Fibroblast of lung (primary cell): ENCODE data around the gene SLIT1. TPM values are rescaled to one million over a fixed set of nuclear protein-coding genes. Genes with fewer than 3 reads are reported as not detected.

ENCODE experiments used
- DNase-seq, 2 donors: peaks; one replicate each; pipeline versions ENCODE4 v3.0.0 to v3.0.0-alpha.2; 2010; ENCODE audit warnings: low read depth in 2 of 2
- H2AFZ ChIP-seq: 2 replicates; pipeline ENCODE4 v1.5.1; 2012; ENCODE audit warnings: low read length, control low read depth, inconsistent platforms
- H3K27ac ChIP-seq: 2 replicates; pipeline ENCODE4 v1.5.1; 2011; ENCODE audit warnings: low read length, control low read depth; ENCODE audit not compliant: insufficient read depth
- H3K27me3 ChIP-seq: 2 replicates; pipeline ENCODE4 v1.5.1; 2011; ENCODE audit warnings: mild to moderate bottlenecking, low read length; ENCODE audit not compliant: control insufficient read depth, insufficient read depth
- H3K36me3 ChIP-seq: 2 replicates; pipeline ENCODE4 v1.5.1; 2011; ENCODE audit warnings: low read length; ENCODE audit not compliant: control insufficient read depth, insufficient read depth
- H3K4me1 ChIP-seq: 2 replicates; pipeline ENCODE4 v1.5.1; 2011; ENCODE audit warnings: low read length; ENCODE audit not compliant: control insufficient read depth, insufficient read depth; ENCODE audit errors: extremely low read depth
- H3K4me2 ChIP-seq: 2 replicates; pipeline ENCODE4 v1.5.1; 2011; ENCODE audit warnings: low read length, control low read depth; ENCODE audit not compliant: insufficient read depth; ENCODE audit errors: extremely low read depth
- H3K4me3 ChIP-seq, 4 experiments: fragments of 200-600 bp in 1 of 4; sonication (generic) in 1 of 4; replicated peaks in 1 of 4; 2 replicates each; pipeline ENCODE4 v1.5.1; 2011 to 2016; ENCODE audit warnings: low read length in 4 of 4, low read depth in 3 of 4, mild to moderate bottlenecking in 3 of 4, control low read depth in 2 of 4, inconsistent platforms in 1 of 4, mixed read lengths in 1 of 4; ENCODE audit not compliant: insufficient read depth in 1 of 4; ENCODE audit errors: control extremely low read depth in 1 of 4
- H3K79me2 ChIP-seq: 2 replicates; pipeline ENCODE4 v1.5.1; 2012; ENCODE audit warnings: mild to moderate bottlenecking, low read length, inconsistent platforms; ENCODE audit not compliant: control insufficient read depth, insufficient read depth
- H3K9ac ChIP-seq: 2 replicates; pipeline ENCODE4 v1.5.1; 2011; ENCODE audit warnings: mild to moderate bottlenecking, low read length, control low read depth; ENCODE audit not compliant: insufficient read depth
- H3K9me3 ChIP-seq: 2 replicates; pipeline ENCODE4 v1.5.1; 2012; ENCODE audit warnings: low read depth, low read length; ENCODE audit not compliant: control insufficient read depth, insufficient read depth
- H4K20me1 ChIP-seq: 2 replicates; pipeline ENCODE4 v1.5.1; 2011; ENCODE audit warnings: low read length; ENCODE audit not compliant: control insufficient read depth, insufficient read depth; ENCODE audit errors: extremely low read depth
- EZH2 ChIP-seq: IDR thresholded peaks from 2 replicates; pipeline ENCODE4 v1.5.1; 2012; ENCODE audit warnings: low read length, control low read depth, mild to moderate bottlenecking; ENCODE audit errors: missing control alignments
- polyA plus RNA-seq, 2 donors: library from polyadenylated mRNA; depleted of rRNA in 1 of 2; stranded (reverse) in 1 of 2; unstranded in 1 of 2; fragments of >200 nt; gene quantifications; 2 replicates each; pipeline ENCODE4 v1.2.1, GENCODE V29; 2011 to 2012; ENCODE audit warnings: missing spikeins in 1 of 2
- total RNA-seq: library from RNA; depleted of rRNA; stranded (reverse); fragments of >200 nt; gene quantifications from 2 replicates; pipeline ENCODE4 v1.2.1, GENCODE V29; 2014
- TF ChIP-seq, protein P1 (sequence below), 2 donors: IDR thresholded peaks in 1 of 2; conservative IDR thresholded peaks in 1 of 2; 1 replicate in 1 of 2; 2 replicates in 1 of 2; pipeline ENCODE4 v1.5.1; 2011 to 2012; ENCODE audit warnings: low read length in 2 of 2, control low read depth in 1 of 2, inconsistent platforms in 1 of 2, low read depth in 1 of 2, mild to moderate bottlenecking in 1 of 2

SLIT1 gene
- total and polyA plus RNA-seq, 2 donors (not counting 1 experiment from before 2014, with no cell fraction given), result 0.02 to 0.17 TPM

DNA sequence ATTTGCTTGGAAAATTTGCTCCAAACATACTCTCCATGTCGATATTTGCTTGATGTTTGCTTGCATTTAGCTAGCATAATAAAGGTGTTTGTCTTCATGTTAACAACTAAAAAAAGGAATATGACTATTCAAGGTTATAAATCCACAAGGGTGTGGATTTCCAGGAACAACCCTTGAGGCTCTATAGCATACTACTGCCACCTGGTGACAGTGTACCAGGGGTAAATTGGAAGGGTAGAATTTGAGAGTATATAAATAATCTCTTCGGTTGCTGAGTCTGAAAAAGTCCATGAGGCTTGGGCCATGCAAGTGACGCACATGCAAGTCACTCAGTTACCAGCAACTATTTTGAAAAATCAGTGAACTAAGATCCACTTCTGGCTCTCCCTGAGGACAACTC lies 68.4 kb downstream of the SLIT1 start:
- Histone ChIP-seq H3K9ac (no peak overlapping the region), H3K27ac (no peak overlapping the region), H3K27me3 (peaks cover 7% of the 10 kb centered on the region), H2AFZ (no peak overlapping the region), H3K9me3 (no peaks in the 10 kb centered on the region), H3K4me3 (no peak overlapping the region), H3K36me3 (no peaks in the 10 kb centered on the region), H4K20me1 (no peaks in the 10 kb centered on the region), H3K79me2 (no peaks in the 10 kb centered on the region), H3K4me2 (no peak overlapping the region), H3K4me1 (no peaks in the 10 kb centered on the region)
- TF ChIP-seq EZH2, result no peak
- TF ChIP-seq, protein P1, sequence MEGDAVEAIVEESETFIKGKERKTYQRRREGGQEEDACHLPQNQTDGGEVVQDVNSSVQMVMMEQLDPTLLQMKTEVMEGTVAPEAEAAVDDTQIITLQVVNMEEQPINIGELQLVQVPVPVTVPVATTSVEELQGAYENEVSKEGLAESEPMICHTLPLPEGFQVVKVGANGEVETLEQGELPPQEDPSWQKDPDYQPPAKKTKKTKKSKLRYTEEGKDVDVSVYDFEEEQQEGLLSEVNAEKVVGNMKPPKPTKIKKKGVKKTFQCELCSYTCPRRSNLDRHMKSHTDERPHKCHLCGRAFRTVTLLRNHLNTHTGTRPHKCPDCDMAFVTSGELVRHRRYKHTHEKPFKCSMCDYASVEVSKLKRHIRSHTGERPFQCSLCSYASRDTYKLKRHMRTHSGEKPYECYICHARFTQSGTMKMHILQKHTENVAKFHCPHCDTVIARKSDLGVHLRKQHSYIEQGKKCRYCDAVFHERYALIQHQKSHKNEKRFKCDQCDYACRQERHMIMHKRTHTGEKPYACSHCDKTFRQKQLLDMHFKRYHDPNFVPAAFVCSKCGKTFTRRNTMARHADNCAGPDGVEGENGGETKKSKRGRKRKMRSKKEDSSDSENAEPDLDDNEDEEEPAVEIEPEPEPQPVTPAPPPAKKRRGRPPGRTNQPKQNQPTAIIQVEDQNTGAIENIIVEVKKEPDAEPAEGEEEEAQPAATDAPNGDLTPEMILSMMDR (conservative IDR thresholded peaks at IDR 0.05 in 1 of 2, IDR thresholded peaks at IDR 0.05 in 1 of 2; ENCODE audit: low read depth in 1 of 2, low read length in 2 of 2), result peak; percentile 5 to 14
- DNase-seq, result peak in 1 of 2 donors; percentile 5

DNA sequence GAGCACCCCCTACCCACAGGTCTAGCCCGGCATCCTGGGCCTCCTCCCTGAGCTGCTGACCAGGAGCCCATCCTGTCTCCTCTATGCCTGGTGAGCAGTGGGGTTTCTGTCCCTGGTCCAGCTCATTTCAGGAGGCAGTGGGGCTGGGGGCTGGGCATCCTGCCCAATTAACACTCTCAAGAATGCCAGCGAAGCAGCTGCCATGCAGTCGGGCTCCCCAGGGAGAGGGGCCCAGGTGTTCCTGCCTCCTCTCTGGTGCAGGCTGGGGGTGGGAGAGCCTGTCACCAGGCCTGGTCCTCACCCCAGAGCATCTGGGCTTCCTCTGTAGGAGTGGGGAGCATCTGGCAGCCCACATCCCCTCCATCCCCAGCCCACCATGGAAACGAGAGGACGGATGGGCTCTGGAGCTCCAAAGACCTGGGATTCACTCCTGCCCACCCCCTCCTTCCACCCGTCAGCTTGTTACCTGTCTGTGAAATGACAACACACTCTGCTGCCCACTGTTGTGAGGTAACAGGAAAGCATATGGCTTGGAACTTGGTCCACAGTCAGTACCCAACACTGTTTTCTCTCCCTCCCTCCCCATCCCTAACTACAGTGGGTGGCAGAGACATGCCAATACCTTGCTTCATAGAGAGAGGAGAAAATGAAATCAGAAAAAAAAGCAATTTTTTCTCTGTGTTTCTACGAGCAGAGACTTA lies 69.1 kb downstream of the SLIT1 start:
- TF ChIP-seq, protein P1 (conservative IDR thresholded peaks at IDR 0.05 in 1 of 2, IDR thresholded peaks at IDR 0.05 in 1 of 2; ENCODE audit: low read depth in 1 of 2, low read length in 2 of 2), result no peak
- TF ChIP-seq EZH2, result no peak
- Histone ChIP-seq H4K20me1 (no peaks in the 10 kb centered on the region), H3K4me1 (no peaks in the 10 kb centered on the region), H3K4me3 (no peak overlapping the region), H3K9me3 (no peaks in the 10 kb centered on the region), H3K27me3 (peaks cover 14% of the 10 kb centered on the region), H3K4me2 (no peak overlapping the region), H3K27ac (no peak overlapping the region), H3K9ac (no peak overlapping the region), H3K79me2 (no peaks in the 10 kb centered on the region), H2AFZ (no peak overlapping the region), H3K36me3 (no peaks in the 10 kb centered on the region)
- no peak for DNase-seq

DNA sequence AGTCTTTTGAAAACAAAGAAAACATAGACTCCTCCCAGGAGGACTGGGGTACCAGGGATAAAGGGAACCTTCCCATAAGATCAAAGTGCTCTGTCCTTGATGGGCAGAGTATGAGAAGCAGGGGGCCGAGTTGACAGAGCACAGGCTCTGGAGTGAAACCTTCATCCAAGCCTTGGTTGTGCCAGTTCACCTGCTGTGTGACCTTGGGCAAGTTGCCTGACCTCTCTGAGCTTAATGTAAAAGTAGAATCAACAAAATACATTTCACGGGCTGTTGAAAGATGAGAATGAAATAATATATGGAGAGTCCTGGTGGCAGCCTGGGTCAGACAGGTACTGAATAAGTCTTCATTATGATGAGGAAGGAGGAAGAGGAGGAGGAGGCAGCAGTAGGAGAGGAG lies 69.9 kb downstream of the SLIT1 start:
- Histone ChIP-seq H3K4me1 (no peaks in the 10 kb centered on the region), H3K36me3 (no peaks in the 10 kb centered on the region), H3K4me2 (no peak overlapping the region), H2AFZ (no peak overlapping the region), H3K4me3 (no peak overlapping the region), H4K20me1 (no peaks in the 10 kb centered on the region), H3K79me2 (no peaks in the 10 kb centered on the region), H3K27ac (no peak overlapping the region), H3K9me3 (no peaks in the 10 kb centered on the region), H3K9ac (no peak overlapping the region), H3K27me3 (peaks cover 11% of the 10 kb centered on the region)
- TF ChIP-seq, protein P1 (conservative IDR thresholded peaks at IDR 0.05 in 1 of 2, IDR thresholded peaks at IDR 0.05 in 1 of 2; ENCODE audit: low read depth in 1 of 2, low read length in 2 of 2), result no peak
- TF ChIP-seq EZH2, result no peak
- no peak for DNase-seq
